ENCODE results near the gene MYO3B. TPM values are rescaled to one million over a fixed set of nuclear protein-coding genes. Genes with fewer than 3 reads are reported as not detected.

Gene MYO3B
- total RNA-seq, 1 experiment from 2014 or later: 0.63 TPM

- H3K4me1 ChIP-seq (ENCODE audit: insufficient read depth, low read length): no peaks in the 10 kb centered on the region
- no peak overlapping the region for H2BK12ac ChIP-seq (ENCODE audit: insufficient read length, low read depth, low read length)
- H3K23me2 ChIP-seq (ENCODE audit: insufficient read length, low read depth, low read length, poor library complexity, severe bottlenecking): no peaks in the 10 kb centered on the region
- H3K9ac ChIP-seq (ENCODE audit: extremely low read depth, insufficient read length, low read length): no peak overlapping the region
- H3K9me3 ChIP-seq (ENCODE audit: control insufficient read depth, low read depth, low read length): no peaks in the 10 kb centered on the region
- H3K79me2 ChIP-seq (ENCODE audit: insufficient read depth, low read length): no peaks in the 10 kb centered on the region
- Mint-ChIP-seq H3K4me1 (peaks cover 0 to 4% of the 10 kb centered on the region in 2 experiments; a peak in 2 of 4 replicates), H3K27me3 (ENCODE audit: low read depth) (peaks cover 2% of the 10 kb centered on the region), H3K4me3 (no peak overlapping the region), H3K27ac (no peak overlapping the region), H3K36me3 (ENCODE audit: insufficient read depth in 1 of 3, low read depth in 3 of 3) (no peaks in the 10 kb centered on the region), H3K9me3 (no peaks in the 10 kb centered on the region)
- no peak overlapping the region for H2AFZ ChIP-seq (ENCODE audit: low read length)
- no peak for DNase-seq
- no CpG with 5 or more reads among the region's 5 CpGs for WGBS (ENCODE audit: extremely low coverage, insufficient read length, low lambda C conversion rate)
- H4K91ac ChIP-seq (ENCODE audit: insufficient read length, low read depth, low read length): no peak overlapping the region
- H3K4me2 ChIP-seq (ENCODE audit: insufficient read depth, insufficient read length, low read length): no peak overlapping the region
- H3K14ac ChIP-seq (ENCODE audit: insufficient read depth, low read length): no peak overlapping the region
- H4K8ac ChIP-seq (replicated peaks; ENCODE audit: insufficient read length, low read depth, low read length): no peak overlapping the region
- no peak overlapping the region for H2BK120ac ChIP-seq (ENCODE audit: low read depth, low read length, poor library complexity, severe bottlenecking)
- no peak overlapping the region for H2AK5ac ChIP-seq (ENCODE audit: insufficient read length, low read length)
- no peak overlapping the region for H3K4ac ChIP-seq (ENCODE audit: low read depth, low read length)
- no peak overlapping the region for H2BK5ac ChIP-seq (ENCODE audit: insufficient read length, low read length)
- H2BK15ac ChIP-seq (ENCODE audit: low read depth, low read length): no peak overlapping the region
- H3K56ac ChIP-seq (ENCODE audit: insufficient read length, low read depth, low read length): no peak overlapping the region
- H3K27me3 ChIP-seq (ENCODE audit: insufficient read depth, low read length): no peaks in the 10 kb centered on the region
- no peak overlapping the region for H3K27ac ChIP-seq (ENCODE audit: insufficient read length, low read depth, low read length)
- no peak overlapping the region for H3K23ac ChIP-seq (ENCODE audit: insufficient read length, low read depth, low read length)
- H3K79me1 ChIP-seq (ENCODE audit: insufficient read depth, low read depth, low read length, poor library complexity, severe bottlenecking): no peaks in the 10 kb centered on the region
- no peaks in the 10 kb centered on the region for H4K20me1 ChIP-seq (ENCODE audit: control insufficient read depth, insufficient read depth, insufficient read length)
- no peak for TF ChIP-seq CTCF (conservative IDR thresholded peaks at IDR 0.05)
- no peak overlapping the region for H2BK20ac ChIP-seq (ENCODE audit: low read depth, low read length, poor library complexity, severe bottlenecking)
- H3T11ph ChIP-seq (ENCODE audit: low read length): no peak overlapping the region
- no peak overlapping the region for H3K18ac ChIP-seq (ENCODE audit: insufficient read length, low read depth, low read length)
- no peak overlapping the region for H4K5ac ChIP-seq (ENCODE audit: insufficient read length, low read depth, low read length)
These were observed 336.2 kb downstream of the MYO3B start for GRCh38 chr2:170514140-170514539.

Measured in H9 (cell line).